GM21723 (cell line): ENCODE results near the gene SLF2.
"Not testable (repeated sequence)": the region's sequence is repeated elsewhere in the genome, so short reads cannot be mapped to it uniquely, and the experiment has no call there.

Source experiments
- ATAC-seq: cut with Tn5 transposase; IDR thresholded peaks from one replicate; pipeline ENCODE4 v1.9.1; 2021; ENCODE audit warnings: mild to moderate bottlenecking, moderate library complexity; ENCODE audit not compliant: unreplicated experiment

SLF2 gene

GRCh38 chr10:100877461-100877850 lies 35.3 kb upstream of the SLF2 start:
- no peak for ATAC-seq

- no peak for ATAC-seq
These were observed 34.4 kb upstream of the SLF2 start for GRCh38 chr10:100878291-100878910.

GRCh38 chr10:100879741-100880360 lies 32.9 kb upstream of the SLF2 start:
- ATAC-seq: no peak

- no peak for ATAC-seq
These were observed 31.1 kb upstream of the SLF2 start for GRCh38 chr10:100881556-100882213.

- ATAC-seq: no peak
These were observed 30.5 kb upstream of the SLF2 start for GRCh38 chr10:100882252-100882651.

GRCh38 chr10:100882671-100883311 lies 30.0 kb upstream of the SLF2 start:
- ATAC-seq: no peak

GRCh38 chr10:100883312-100883821 lies 29.4 kb upstream of the SLF2 start:
- ATAC-seq: no peak

- not testable (repeated sequence) for ATAC-seq
These were observed 27.2 kb upstream of the SLF2 start for GRCh38 chr10:100885611-100886010.

- no peak for ATAC-seq
These were observed 26.7 kb upstream of the SLF2 start for GRCh38 chr10:100886091-100886490.

GRCh38 chr10:100886521-100886920 lies 26.2 kb upstream of the SLF2 start:
- no peak for ATAC-seq

- no peak for ATAC-seq
These were observed 25.8 kb upstream of the SLF2 start for GRCh38 chr10:100886963-100887362.

- no peak for ATAC-seq
These were observed 24.9 kb upstream of the SLF2 start for GRCh38 chr10:100887761-100888296.

- ATAC-seq: no peak
These were observed 23.8 kb upstream of the SLF2 start for GRCh38 chr10:100888957-100889356.

GRCh38 chr10:100889546-100889945 lies 23.2 kb upstream of the SLF2 start:
- ATAC-seq: no peak

GRCh38 chr10:100890141-100890672 lies 22.6 kb upstream of the SLF2 start:
- no peak for ATAC-seq

GRCh38 chr10:100890673-100891317 lies 22.0 kb upstream of the SLF2 start:
- ATAC-seq: no peak

GRCh38 chr10:100894033-100894432 lies 18.7 kb upstream of the SLF2 start:
- ATAC-seq: no peak

GRCh38 chr10:100894589-100895294 lies 18.0 kb upstream of the SLF2 start:
- no peak for ATAC-seq

GRCh38 chr10:100895346-100895745 lies 17.4 kb upstream of the SLF2 start:
- ATAC-seq: no peak

- no peak for ATAC-seq
These were observed 16.9 kb upstream of the SLF2 start for GRCh38 chr10:100895896-100896295.
